NK-92 (cell line): Measurements from ENCODE around the gene TSPYL6.

Source experiments
- DNase-seq: peaks from one replicate; lab custom pipeline; 2025; ENCODE audit not compliant: unreplicated experiment; lab: John Stamatoyannopoulos, UW

The TSPYL6 gene

GRCh38 chr2:54258166-54258565 is 2.1 kb upstream of the TSPYL6 start:
- no peak for DNase-seq

GRCh38 chr2:54255230-54256090 is 569 bp downstream of the TSPYL6 start:
- DNase-seq: no peak

- no peak for DNase-seq
Observed at GRCh38 chr2:54254180-54254579, 1.8 kb downstream of the TSPYL6 start.

GRCh38 chr2:54249629-54250028 is 6.4 kb downstream of the TSPYL6 start:
- no peak for DNase-seq

- no peak for DNase-seq
Observed at GRCh38 chr2:54247115-54247514, 8.9 kb downstream of the TSPYL6 start.

DNA sequence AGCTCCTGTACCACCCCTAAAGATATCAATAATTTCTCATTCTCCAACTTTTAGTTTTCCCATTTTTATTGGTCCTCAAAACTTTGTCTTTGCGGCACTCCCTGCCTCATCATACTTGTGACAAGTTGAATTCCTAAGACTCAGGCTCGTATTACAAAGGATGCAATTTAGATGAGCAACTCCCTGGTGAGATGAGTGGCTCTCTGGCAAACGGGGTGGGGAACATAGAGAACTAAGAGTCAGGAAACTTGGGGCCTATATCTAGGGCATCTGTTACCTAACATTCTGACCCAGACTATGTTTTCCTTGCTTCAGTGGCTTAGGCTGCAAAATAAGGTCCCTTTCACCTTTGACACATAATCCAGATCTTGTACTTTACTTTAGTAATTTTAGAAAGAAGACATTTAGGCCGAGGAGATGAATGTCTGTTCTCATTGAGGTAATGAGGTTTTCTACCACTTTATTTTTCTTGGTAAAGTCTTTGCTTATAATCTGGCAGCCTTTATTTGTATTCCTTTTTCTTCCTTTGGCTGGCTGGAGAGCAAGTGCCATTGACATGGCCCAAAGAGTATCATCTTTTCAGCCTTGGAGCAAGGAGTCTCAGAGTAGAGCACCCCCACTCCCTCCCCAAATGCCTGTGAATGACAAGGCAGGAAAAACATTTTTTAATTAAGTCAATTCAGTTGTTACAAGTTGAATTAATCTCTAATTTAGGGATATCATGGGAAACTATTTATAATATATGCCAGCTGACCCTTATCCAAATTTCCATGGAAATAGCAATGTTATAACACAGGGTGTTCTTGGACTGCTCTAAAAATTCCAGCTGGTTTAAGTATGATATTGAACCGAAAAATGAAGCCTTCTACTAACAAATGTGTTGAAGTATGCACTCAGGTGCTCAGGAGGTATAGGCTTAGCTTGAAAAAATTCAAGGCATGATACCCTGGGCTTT is 15.2 kb downstream of the TSPYL6 start:
- no peak for DNase-seq

DNA sequence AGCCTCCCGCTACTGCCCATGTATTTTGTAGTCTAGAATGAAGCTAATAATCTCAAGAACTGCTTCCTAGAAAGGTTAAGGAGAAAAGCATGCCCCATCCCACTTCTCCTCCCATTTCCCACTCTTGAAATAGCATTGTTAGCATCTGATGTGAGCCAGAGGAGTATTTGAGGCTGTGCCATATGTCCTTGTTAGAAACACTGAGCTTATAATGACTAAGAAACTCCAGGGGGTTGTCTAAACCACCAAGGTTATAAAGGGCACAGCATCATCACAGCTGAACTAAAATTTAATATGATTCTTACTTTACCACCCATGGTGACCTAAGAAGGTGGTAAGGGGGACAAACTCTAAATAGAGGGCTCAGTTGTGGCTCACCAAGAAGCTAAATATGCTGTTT is 16.6 kb downstream of the TSPYL6 start:
- DNase-seq: no peak

- no peak for DNase-seq
Observed at GRCh38 chr2:54237428-54237827, 18.6 kb downstream of the TSPYL6 start.

GRCh38 chr2:54233832-54234649 is 22.0 kb downstream of the TSPYL6 start:
- DNase-seq: no peak

DNA sequence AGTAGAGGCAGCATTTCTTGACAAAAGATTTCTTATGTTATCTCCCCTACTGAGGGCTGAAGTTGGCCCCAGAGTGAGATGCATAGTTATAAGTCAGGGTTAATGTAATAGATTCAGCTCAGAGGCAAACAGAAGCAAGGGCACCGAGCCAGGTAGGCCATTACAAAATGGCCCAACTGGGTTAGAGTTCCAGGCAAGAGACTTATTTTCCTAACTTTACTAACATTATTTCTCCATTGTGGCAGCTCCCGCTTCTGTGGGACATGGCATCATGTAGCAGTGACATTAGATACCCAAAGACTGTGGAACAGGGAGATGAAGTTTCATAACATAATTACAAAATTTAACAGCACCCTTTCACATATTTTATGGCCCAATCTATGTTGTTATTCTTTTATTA is 27.1 kb downstream of the TSPYL6 start:
- DNase-seq: no peak

DNA sequence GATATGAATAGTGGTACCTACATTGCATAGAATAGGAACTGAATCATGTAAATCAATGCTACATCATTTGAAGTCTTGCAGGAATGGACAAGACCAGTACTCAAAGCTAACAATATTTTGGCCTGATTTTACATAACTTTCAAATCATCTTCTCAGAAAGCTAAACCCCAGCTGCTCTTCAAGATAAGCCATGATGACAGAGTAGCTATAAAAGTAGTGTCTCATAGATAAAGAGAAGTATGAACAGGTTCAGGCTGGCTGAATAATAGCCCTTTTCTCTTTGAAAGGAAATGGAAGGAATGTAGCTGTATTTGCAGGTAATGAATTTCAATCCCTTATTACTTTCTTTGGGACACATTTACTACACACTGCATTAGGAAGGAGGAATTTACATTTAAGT is 28.2 kb downstream of the TSPYL6 start:
- no peak for DNase-seq

DNA sequence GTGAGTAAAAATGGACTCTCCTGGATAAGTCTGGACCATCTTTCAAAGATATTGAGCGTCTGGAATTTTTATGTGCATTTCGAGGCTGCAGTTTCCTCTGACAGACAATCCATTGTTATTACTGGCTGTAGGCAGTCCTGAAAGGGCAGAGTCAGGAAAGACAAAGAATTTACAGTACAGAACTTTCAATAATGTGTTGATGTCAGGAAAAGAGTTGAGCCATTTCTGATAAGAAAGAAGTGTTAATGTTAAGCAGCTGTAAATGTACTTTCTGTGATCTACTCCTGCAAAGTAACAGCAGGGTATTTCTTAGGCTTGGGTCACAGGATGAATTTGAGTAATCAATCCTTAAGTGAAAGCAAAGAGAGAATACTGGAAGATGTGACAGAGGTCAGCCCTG is 29.8 kb downstream of the TSPYL6 start:
- DNase-seq: no peak

GRCh38 chr2:54224997-54225396 is 31.0 kb downstream of the TSPYL6 start:
- no peak for DNase-seq

DNA sequence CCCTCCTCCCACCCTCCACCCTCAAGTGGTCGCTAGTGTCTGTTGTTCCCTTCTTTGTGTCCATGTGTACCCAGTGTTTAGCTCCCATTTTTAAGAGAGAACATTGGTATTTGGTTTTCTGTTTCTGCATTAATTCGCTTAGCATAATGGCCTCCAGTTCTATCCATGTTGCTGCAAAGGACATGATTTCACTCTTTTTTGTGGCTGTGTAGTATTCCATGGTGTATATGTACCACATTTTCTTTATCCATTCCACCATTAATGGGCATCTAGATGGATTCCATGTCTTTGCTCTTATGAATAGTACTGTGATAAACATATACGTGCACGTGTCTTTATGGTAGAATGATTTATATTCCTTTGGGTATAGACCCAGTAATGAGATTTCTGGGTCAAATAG is 42.9 kb downstream of the TSPYL6 start:
- DNase-seq: no peak

- no peak for DNase-seq
Observed at GRCh38 chr2:54212456-54212855, 43.6 kb downstream of the TSPYL6 start.

- no peak for DNase-seq
Observed at GRCh38 chr2:54209379-54209778, 46.6 kb downstream of the TSPYL6 start.

DNA sequence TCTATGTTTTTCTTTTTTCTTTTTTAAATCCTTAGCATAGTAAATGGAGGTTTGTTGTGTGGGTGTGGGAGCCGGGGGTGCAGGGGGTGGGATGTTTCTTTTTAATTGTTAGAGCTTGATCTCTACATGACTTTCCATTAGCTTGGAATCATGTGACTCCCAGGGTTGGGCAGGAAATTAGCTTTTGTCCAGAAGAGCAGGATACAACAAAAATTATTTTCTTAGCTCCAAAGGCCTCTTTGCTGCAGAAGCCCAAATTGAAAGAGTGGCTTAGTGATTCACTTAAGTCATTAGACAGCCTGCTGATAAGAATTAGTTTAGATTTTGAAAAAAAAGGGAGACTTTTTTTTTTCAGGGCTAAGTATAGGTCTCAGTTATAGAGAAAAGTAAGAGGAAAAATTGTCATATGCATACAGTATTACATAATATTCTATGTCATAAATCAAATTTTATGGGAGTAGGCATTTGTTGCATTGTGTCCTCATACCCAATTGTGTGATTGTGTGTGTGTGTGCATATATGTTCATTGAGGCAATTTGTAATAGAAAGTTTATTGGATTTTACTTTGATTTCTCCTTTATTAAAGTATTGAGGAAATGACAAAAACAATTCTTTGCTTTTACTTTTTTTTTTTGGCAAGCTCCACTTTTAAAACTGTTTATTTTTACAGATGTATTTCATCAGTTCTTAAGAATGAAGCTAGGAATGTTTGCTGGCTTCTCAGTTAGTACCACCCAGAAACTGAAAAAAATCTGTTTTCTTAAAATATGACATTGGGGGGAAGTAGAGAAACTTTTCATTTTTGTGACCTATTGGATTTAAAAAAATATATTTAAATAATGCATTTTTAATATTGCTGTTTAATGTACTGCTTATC is 47.4 kb downstream of the TSPYL6 start:
- DNase-seq: no peak

DNA sequence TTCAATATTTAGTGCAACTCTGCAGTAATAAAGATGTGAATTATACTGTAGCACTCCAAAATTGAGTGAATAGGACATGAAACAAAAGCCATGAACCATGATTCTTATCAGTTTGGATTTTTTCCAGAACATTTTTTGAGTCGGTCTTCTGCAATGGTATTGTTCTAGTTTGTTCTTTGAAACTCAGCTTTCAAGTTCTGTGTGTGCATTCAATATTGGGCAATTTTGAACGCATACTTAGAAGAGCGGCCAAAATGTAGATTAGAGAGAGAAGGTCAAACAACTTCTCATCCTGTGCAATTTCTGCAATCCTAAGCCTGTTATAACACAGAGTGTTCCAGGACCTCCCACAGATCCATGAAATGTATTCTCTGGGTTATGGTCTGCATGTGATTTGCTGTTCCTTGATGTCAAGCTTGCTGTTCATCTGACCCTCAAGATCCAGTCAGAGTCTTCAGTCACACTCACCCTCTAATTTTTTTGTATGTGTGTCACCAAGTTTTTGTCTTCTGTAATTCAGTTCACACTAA is 48.3 kb downstream of the TSPYL6 start:
- no peak for DNase-seq

DNA sequence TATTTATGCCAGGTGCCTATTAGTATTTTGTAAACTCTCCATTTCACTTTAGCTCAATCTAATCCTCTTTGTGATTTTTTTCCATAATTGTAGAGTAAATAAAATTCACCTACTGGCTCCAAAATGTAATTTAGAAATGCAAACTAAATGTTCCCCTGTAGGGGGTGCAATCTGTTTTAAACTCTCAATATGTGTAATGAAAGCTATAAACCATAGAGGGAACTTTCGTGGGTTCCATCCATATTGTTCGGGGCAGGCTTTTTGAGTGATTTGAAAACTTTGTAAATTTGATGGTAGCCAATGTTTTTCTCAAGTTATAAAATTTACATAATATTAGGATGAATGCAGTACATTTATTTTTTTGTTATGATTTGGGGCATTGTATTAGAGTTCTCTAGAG is 49.4 kb downstream of the TSPYL6 start:
- DNase-seq: no peak

- DNase-seq: no peak
Observed at GRCh38 chr2:54204476-54204875, 51.6 kb downstream of the TSPYL6 start.
